ENCODE measurements around the gene KLLN.
A peak's percentile ranks its signal among the peaks of the same experiment; 100 is the strongest.
"Not testable (repeated sequence)": the region's sequence is repeated elsewhere in the genome, so short reads cannot be mapped to it uniquely, and the experiment has no call there.

KLLN gene

GRCh38 chr10:87838650-87839049 is 24.7 kb downstream of the KLLN start:
- no peak for DNase-seq

- peak; percentile 53 for DNase-seq
Observed at GRCh38 chr10:87837445-87837844, 25.9 kb downstream of the KLLN start.

DNA sequence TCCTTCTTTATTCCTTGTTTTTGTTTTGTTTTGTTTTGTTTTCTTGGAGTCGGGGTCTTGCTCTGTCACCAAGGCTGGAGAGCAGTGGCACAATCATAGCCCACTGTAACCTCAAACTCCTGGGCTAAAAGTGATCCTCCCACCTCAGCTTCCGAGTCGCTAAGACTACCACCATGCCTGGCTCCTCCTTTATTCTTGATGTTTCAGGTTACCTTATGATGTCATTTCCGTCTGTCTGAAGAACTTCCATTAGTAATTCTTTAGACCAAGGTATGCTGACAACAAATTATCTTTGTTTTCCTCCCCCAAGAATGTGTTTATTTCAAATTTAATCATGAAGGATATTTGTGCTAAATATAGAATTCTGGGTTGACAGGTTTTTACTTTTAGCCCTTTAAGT is 27.2 kb downstream of the KLLN start:
- no peak for DNase-seq

GRCh38 chr10:87829986-87830729 is 33.2 kb downstream of the KLLN start:
- no peak for DNase-seq

- DNase-seq: not testable (repeated sequence)
Observed at GRCh38 chr10:87829051-87829450, 34.3 kb downstream of the KLLN start.

GRCh38 chr10:87827681-87828080 is 35.7 kb downstream of the KLLN start:
- DNase-seq: no peak

DNA sequence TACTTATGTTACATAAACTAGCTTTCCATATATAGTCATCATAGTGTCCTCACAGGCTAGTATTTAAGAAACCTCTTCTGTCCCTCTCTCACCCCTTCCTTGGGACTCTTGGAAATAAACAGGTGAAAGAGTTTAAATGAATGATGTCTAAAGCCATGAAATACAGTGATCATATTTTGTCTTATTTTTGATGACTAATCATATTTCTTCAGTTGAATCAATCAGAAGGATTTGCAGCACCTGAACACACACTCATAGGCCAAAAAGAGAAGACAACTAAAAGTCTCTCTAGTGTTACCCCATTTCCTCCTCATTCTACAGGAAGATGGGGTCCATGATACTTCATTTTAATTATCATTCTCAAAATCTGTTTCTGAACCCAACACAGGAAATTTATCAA is 36.7 kb downstream of the KLLN start:
- DNase-seq: no peak

DNA sequence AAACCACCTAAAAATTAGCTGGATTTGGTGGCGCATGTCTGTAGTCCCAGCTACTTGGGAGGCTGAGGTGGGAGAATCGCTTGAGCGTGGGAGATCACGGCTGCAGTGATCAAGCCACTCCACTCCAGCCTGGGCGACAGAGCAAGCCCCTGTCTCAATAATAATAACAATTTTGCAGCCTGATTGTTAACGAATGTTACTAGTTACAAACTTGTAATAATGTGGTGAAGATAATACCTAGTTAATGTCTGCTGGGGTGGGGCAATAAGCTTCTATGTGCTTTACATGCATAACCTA is 44.1 kb downstream of the KLLN start:
- no peak for DNase-seq

DNA sequence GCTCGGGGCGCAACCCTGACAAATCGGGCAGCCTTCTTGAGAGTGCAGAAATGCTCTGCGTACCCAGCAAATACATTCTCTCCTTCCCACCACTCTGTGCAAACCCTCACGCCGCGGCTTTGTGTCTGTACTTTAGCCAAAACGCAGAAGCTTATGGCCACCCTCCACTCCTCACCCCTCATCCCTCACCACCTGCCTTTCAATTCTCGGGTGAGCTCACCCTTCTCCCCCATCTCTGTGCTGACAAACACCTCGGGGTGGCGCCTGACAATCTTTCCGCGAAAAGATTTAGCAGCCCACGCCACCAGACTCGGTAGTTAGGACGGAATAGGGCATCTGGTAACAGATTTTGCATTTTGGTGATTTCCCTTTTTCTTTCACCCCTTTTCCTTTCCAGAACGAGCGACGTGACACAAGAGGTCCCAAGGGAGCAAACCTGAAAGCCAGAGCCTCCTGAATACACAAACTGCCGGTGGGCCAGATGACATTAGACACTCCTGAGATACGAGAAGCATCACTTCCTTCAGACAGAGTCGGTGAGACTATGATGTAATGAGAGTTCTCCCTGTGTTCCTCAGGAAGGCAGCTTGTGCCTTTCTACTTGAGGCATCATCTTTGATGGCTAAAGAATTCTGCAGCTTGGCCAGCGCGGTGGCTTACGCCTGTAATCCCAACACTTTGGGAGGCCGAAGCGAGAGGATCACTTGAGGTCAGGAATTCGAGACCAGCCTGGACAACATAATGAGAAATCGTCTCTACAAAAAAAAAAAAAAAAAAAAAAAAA is 44.6 kb downstream of the KLLN start:
- peak; percentile 61 for DNase-seq

DNA sequence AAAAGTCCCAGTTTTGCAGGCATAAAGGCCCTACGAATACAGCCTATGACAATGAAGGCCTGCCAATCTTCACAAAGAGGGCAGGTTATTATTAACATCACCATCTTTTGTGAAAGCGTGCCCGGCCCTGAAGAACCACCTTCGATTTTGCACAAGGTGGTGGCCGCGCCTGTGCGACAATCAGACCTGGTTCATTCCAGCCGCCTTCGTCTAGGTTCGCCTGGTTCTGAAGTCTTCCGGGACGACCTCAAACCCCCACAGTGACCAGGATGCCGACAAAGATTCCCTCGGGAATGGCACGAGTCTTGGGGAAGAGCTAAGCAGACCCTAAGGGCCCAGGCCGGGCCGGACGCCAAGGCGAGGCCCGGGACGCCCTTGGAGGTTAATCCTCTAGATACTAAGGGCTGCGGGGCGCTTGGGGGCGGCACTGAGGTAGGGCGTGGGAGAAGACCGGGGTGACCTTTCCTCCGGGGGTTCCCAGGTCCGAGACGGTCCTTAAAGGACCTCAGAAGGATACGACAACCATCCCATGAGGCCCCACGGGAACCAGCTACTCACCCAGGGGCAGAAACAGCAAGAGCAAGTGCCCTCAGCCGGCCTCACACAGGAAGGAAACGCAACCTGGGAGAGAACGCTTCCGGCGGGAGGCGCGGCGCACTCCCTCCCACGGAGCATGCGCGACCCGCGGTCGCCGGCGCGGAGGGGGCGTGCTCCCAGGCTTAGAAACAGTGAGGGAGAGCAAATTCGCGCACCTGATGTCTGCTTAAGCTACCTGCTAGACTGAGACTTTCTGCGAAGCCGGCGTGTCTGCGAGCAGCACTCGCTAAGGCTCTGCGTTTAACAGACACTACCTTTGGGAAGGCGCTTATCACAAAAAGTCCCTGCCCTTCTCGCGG is 45.5 kb downstream of the KLLN start, which contains the start of gene ATAD1:
Gene ATAD1, minus strand, starts transcription at position 618 of the 896 bp plus-strand sequence. CDS start 3,627 bp downstream, outside the sequence.
- DNase-seq: peak; percentile 95

GRCh38 chr10:87816898-87817608 is 46.3 kb downstream of the KLLN start:
- DNase-seq: peak; percentile 53

DNA sequence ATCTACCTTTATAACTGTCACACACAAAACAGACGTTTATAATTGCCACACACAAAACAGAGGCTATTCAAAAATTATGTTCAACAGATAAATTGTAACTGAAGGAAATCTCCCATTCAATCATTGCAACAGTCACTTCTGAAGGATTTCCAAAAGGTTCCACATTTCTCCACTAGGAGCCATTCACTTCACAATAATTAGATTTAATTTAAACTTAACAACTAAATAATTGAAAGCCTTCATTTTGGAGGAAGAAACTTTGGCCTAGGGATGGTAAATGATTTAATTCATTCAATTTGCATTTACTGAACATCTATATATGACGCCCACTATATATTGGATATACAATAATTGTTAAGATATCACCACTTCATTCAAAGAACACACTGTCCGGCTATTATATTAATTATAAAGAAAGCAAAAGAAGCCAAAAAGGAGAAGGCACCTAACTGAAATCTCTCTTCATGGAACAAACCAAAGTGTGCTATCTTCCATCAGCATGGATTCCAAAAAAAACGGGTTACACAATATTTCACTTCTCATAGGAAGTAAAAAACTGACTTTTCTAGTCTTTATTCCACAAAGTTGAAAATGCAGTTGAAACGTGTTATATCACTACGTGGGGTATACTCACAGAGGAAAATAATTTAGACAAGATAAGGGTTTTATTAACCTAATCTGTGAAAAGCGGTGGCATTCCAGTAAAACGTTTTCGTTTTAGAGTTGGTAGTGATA is 47.0 kb downstream of the KLLN start:
- DNase-seq: peak; percentile 7

Data from hematopoietic multipotent progenitor cell treated with erythropoietin and hydrocortisone succinate and interleukin-3 and kit ligand, for 4 days (in vitro differentiated cells).